Endodermal cell (in vitro differentiated cells): ENCODE measurements around the gene XRN1. TPM values are rescaled to one million over a fixed set of nuclear protein-coding genes. Genes with fewer than 3 reads are reported as not detected.
"Not testable (repeated sequence)": the region's sequence is repeated elsewhere in the genome, so short reads cannot be mapped to it uniquely, and the experiment has no call there.

Experiments used
- DNase-seq: peaks from one replicate; pipeline ENCODE4 v3.0.0-alpha.2; 2017
- H3K27ac ChIP-seq: 2 replicates; pipeline ENCODE4 v1.5.1; 2013; ENCODE audit warnings: mild to moderate bottlenecking, low read depth, low read length, moderate library complexity
- H3K27me3 ChIP-seq: 2 replicates; pipeline ENCODE4 v1.6.1; 2013; ENCODE audit warnings: mild to moderate bottlenecking, low read length, moderate library complexity; ENCODE audit not compliant: insufficient read depth, control insufficient read depth, poor library complexity, severe bottlenecking
- H3K36me3 ChIP-seq: 2 replicates; pipeline ENCODE4 v1.7.0; 2013; ENCODE audit warnings: mild to moderate bottlenecking, low read length, moderate library complexity; ENCODE audit not compliant: control insufficient read depth, insufficient read depth
- H3K4me1 ChIP-seq: one replicate; pipeline ENCODE4 v1.7.0; 2013; ENCODE audit warnings: low read length; ENCODE audit not compliant: control insufficient read depth, insufficient read depth
- H3K4me3 ChIP-seq: 2 replicates; pipeline ENCODE4 v1.5.1; 2013; ENCODE audit warnings: mild to moderate bottlenecking, low read length, moderate library complexity
- H3K9ac ChIP-seq: 2 replicates; pipeline ENCODE4 v1.6.1; 2013; ENCODE audit warnings: mild to moderate bottlenecking, low read length, moderate library complexity; ENCODE audit not compliant: poor library complexity, severe bottlenecking; ENCODE audit errors: extremely low read depth
- H3K9me3 ChIP-seq: 2 replicates; pipeline ENCODE4 v1.6.1; 2013; ENCODE audit warnings: mild to moderate bottlenecking, low read length, moderate library complexity; ENCODE audit not compliant: control insufficient read depth
- H3K27ac Mint-ChIP-seq: 2 replicates; pipeline ENCODE4 v1.8.0; 2020; ENCODE audit warnings: mixed read lengths
- H3K27me3 Mint-ChIP-seq: 2 replicates; pipeline ENCODE4 v1.8.0; 2021; ENCODE audit warnings: mild to moderate bottlenecking, mixed read lengths; ENCODE audit not compliant: insufficient read depth
- H3K36me3 Mint-ChIP-seq: 2 replicates; pipeline ENCODE4 v1.8.0; 2020; ENCODE audit warnings: low read depth, mixed read lengths
- H3K4me1 Mint-ChIP-seq: 2 replicates; pipeline ENCODE4 v1.8.0; 2020; ENCODE audit warnings: mixed read lengths
- H3K4me3 Mint-ChIP-seq: 2 replicates; pipeline ENCODE4 v1.8.0; 2020; ENCODE audit warnings: mild to moderate bottlenecking, moderate library complexity, mixed read lengths
- H3K9me3 Mint-ChIP-seq: 2 replicates; pipeline ENCODE4 v1.8.0; 2020; ENCODE audit warnings: mild to moderate bottlenecking, mixed read lengths
- CTCF ChIP-seq: fragments of 200-600 bp; sonication (generic); conservative IDR thresholded peaks from 2 replicates; pipeline ENCODE4 v1.5.0; 2021; ENCODE audit warnings: antibody characterized with exemption, mild to moderate bottlenecking
- WGBS, 2 experiments: methylation state at CpG; one replicate each; pipeline versions ENCODE4 v1.1.5 to v1.1.7; 2013; ENCODE audit warnings: missing lambda C conversion rate in 2 of 2, mixed read lengths in 1 of 2; ENCODE audit not compliant: insufficient coverage in 1 of 2, insufficient read length in 1 of 2; 5-methylcytosine and 5-hydroxymethylcytosine counted together
- total RNA-seq, 2 donors: library from RNA; stranded (reverse); fragmentation: NEBNext Ultra II Directional in 1 of 2; extraction: Animal tissue kit (Norgen Biotek cat#: 25700) in 1 of 2; gene quantifications; 2 replicates in 1 of 2; 3 replicates in 1 of 2; pipeline ENCODE4 v1.2.1, GENCODE V29; 2021

The XRN1 gene
- total RNA-seq, 2 donors from 2014 or later, result 27.6 to 29.3 TPM

GRCh38 chr3:142332390-142332789 lies 115.4 kb downstream of the XRN1 start:
- H3K36me3 ChIP-seq, result peaks cover 19% of the 10 kb centered on the region
- H3K4me1 ChIP-seq, result no peaks in the 10 kb centered on the region
- Mint-ChIP-seq H3K36me3 (peaks cover 27% of the 10 kb centered on the region), H3K4me1 (peaks cover 8% of the 10 kb centered on the region), H3K9me3 (no peaks in the 10 kb centered on the region), H3K27ac (no peak overlapping the region), H3K27me3 (no peaks in the 10 kb centered on the region), H3K4me3 (no peak overlapping the region)
- no peak overlapping the region for H3K27ac ChIP-seq
- no peak for DNase-seq
- H3K9ac ChIP-seq, result no peak overlapping the region
- no peak for TF ChIP-seq CTCF
- no peaks in the 10 kb centered on the region for H3K9me3 ChIP-seq
- 90% methylated on average over 2 of the region's 2 CpGs; no CpG with 5 or more reads in 1 of the 2 experiments for WGBS, 2 experiments
- no peak overlapping the region for H3K4me3 ChIP-seq
- no peaks in the 10 kb centered on the region for H3K27me3 ChIP-seq

GRCh38 chr3:142324275-142324953 lies 123.4 kb downstream of the XRN1 start:
- 84 to 89% methylated on average over 1 of the region's 1 CpG for WGBS, 2 experiments

GRCh38 chr3:142319912-142320311 lies 127.9 kb downstream of the XRN1 start:
- Histone ChIP-seq H3K4me1 (no peaks in the 10 kb centered on the region), H3K27ac (no peak overlapping the region), H3K4me3 (no peak overlapping the region), H3K36me3 (peaks cover 22% of the 10 kb centered on the region), H3K9me3 (peaks cover 16% of the 10 kb centered on the region), H3K9ac (no peak overlapping the region), H3K27me3 (no peaks in the 10 kb centered on the region)
- Mint-ChIP-seq H3K36me3 (peaks cover 45% of the 10 kb centered on the region), H3K27me3 (no peaks in the 10 kb centered on the region), H3K27ac (no peak overlapping the region), H3K9me3 (peaks cover 16% of the 10 kb centered on the region), H3K4me1 (peaks cover 4% of the 10 kb centered on the region), H3K4me3 (no peak overlapping the region)
- DNase-seq, result no peak
- 84 to 100% methylated on average over 1 of the region's 3 CpGs for WGBS, 2 experiments
- no peak for TF ChIP-seq CTCF

More at GRCh38 chr3:142324275-142324953, 123.4 kb downstream of the XRN1 start:
- H3K4me1 Mint-ChIP-seq, H3K27ac ChIP-seq, DNase-seq, H3K9me3 ChIP-seq, H3K27ac Mint-ChIP-seq, H3K4me3 Mint-ChIP-seq, H3K27me3 ChIP-seq, H3K9ac ChIP-seq, H3K4me3 ChIP-seq, H3K27me3 Mint-ChIP-seq, H3K4me1 ChIP-seq: not testable (repeated sequence)
- peaks cover 11% of the 10 kb centered on the region for H3K36me3 ChIP-seq
- Mint-ChIP-seq H3K36me3 (peaks cover 42% of the 10 kb centered on the region), H3K9me3 (peaks cover 10% of the 10 kb centered on the region)
